Esophagus squamous epithelium (tissue), 5 donors: Measurements from ENCODE around the gene DNAAF5. TPM values are rescaled to one million over a fixed set of nuclear protein-coding genes. Genes with fewer than 3 reads are reported as not detected.
A peak's percentile ranks its signal among the peaks of the same experiment; 100 is the strongest.

Experiments
- DNase-seq: peaks from one replicate; lab custom pipeline; 2025; lab: John Stamatoyannopoulos, UW
- H3K27ac ChIP-seq, 4 donors: fragments of 200-600 bp; sonication (generic); one replicate each; pipeline ENCODE4 v1.5.1; 2016 to 2019; ENCODE audit warnings: mild to moderate bottlenecking in 1 of 4
- H3K27me3 ChIP-seq, 4 donors: fragments of 200-600 bp; sonication (generic); 1 replicate in 3 of 4; 2 replicates in 1 of 4; pipeline versions ENCODE4 v1.5.1 to v1.6.0; 2017 to 2021; ENCODE audit warnings: antibody characterized with exemption in 1 of 4
- H3K36me3 ChIP-seq, 3 donors: fragments of 200-600 bp; sonication (generic); one replicate each; pipeline ENCODE4 v1.5.1; 2016 to 2019
- H3K4me1 ChIP-seq, 3 donors: fragments of 200-600 bp; sonication (generic); one replicate each; pipeline ENCODE4 v1.5.1; 2017 to 2019
- H3K4me3 ChIP-seq, 4 donors: fragments of 200-600 bp; sonication (generic); 1 replicate in 3 of 4; 2 replicates in 1 of 4; pipeline ENCODE4 v1.5.1; 2016 to 2019; ENCODE audit warnings: mild to moderate bottlenecking in 2 of 4, moderate library complexity in 1 of 4
- H3K9me3 ChIP-seq, 3 donors: fragments of 200-600 bp; sonication (generic); one replicate each; pipeline ENCODE4 v1.5.1; 2016 to 2019
- CTCF ChIP-seq, 6 experiments: fragments of 450-650 bp in 4 of 6; fragments of 200-600 bp in 2 of 6; sonication (generic) in 2 of 6; IDR thresholded peaks; one replicate each; pipeline ENCODE4 v1.5.1; 2016 to 2019; ENCODE audit warnings: antibody characterized with exemption in 6 of 6, mild to moderate bottlenecking in 4 of 6, moderate library complexity in 4 of 6
- POLR2A ChIP-seq, 4 donors: fragments of 450-650 bp; IDR thresholded peaks; one replicate each; pipeline ENCODE4 v1.6.1; 2017; ENCODE audit warnings: antibody characterized with exemption in 4 of 4, mild to moderate bottlenecking in 4 of 4, moderate library complexity in 3 of 4
- WGBS, 2 donors: methylation state at CpG; one replicate each; pipeline ENCODE4 v1.1.5; 2018; 5-methylcytosine and 5-hydroxymethylcytosine counted together
- intact Hi-C: fragments of 100-400 bp; cut with DNase I; formaldehyde crosslinking; loops from one replicate; pipeline ENCODE4 v1.15.0; 2022
- total RNA-seq, 4 donors: library from RNA; depleted of rRNA; stranded (reverse); fragments of >200 nt; gene quantifications; one replicate each; pipeline ENCODE4 v1.1.0, GENCODE V29; 2016
- donor health status: DM: yes; HTN: yes; CAD: no.

Gene DNAAF5
- total RNA-seq, 4 donors from 2014 or later: 23.7 to 30.1 (median 28.2) TPM

GRCh38 chr7:776381-776780, 49.9 kb downstream of the DNAAF5 start:
- Histone ChIP-seq H3K9me3 (no peaks in the 10 kb centered on the region), H3K36me3 (peaks cover 4 to 97% (median 6%) of the 10 kb centered on the region in 3 donors), H3K4me3 (no peak overlapping the region), H3K27me3 (no peaks in the 10 kb centered on the region), H3K4me1 (peaks cover 0 to 28% (median 7%) of the 10 kb centered on the region in 3 donors), H3K27ac (no peak overlapping the region)
- intact Hi-C loops: no loop called here
- no peak for DNase-seq
- 69 to 78% methylated on average over 2 to 4 of the region's 10 CpGs for WGBS, 2 donors
- TF ChIP-seq CTCF (IDR thresholded peaks at IDR 0.05): no peak
- TF ChIP-seq POLR2A (IDR thresholded peaks at IDR 0.05): no peak

- H3K4me1 ChIP-seq: peaks cover 0 to 20% (median 0%) of the 10 kb centered on the region in 3 donors
- H3K36me3 ChIP-seq: peaks cover 4 to 97% (median 6%) of the 10 kb centered on the region in 3 donors
- no peak overlapping the region for H3K4me3 ChIP-seq
- intact Hi-C loops: no loop called here
- no peak for TF ChIP-seq CTCF (IDR thresholded peaks at IDR 0.05)
- no peak for TF ChIP-seq POLR2A (IDR thresholded peaks at IDR 0.05)
- no peak overlapping the region for H3K27ac ChIP-seq
- H3K9me3 ChIP-seq: no peaks in the 10 kb centered on the region
- no peaks in the 10 kb centered on the region for H3K27me3 ChIP-seq
- DNase-seq: no peak
- WGBS, 2 donors: 84 to 85% methylated on average over 21 to 24 of the region's 26 CpGs
Observed at GRCh38 chr7:776992-777727, 50.7 kb downstream of the DNAAF5 start.

GRCh38 chr7:777728-778078, 51.2 kb downstream of the DNAAF5 start:
- intact Hi-C loops: no loop called here
- WGBS, 2 donors: 83 to 86% methylated on average over 16 of the region's 16 CpGs
- Histone ChIP-seq H3K9me3 (no peaks in the 10 kb centered on the region), H3K36me3 (peaks cover under 1 to 97% (median 7%) of the 10 kb centered on the region in 3 donors), H3K27ac (peak overlapping the region in 1 of 4 donors; percentile 13), H3K4me3 (no peak overlapping the region), H3K27me3 (no peaks in the 10 kb centered on the region), H3K4me1 (peaks cover 0 to 16% (median 0%) of the 10 kb centered on the region in 3 donors)
- DNase-seq: no peak
- TF ChIP-seq POLR2A (IDR thresholded peaks at IDR 0.05) (no peak), CTCF (IDR thresholded peaks at IDR 0.05) (no peak)

GRCh38 chr7:778271-778967, 51.9 kb downstream of the DNAAF5 start:
- H3K9me3 ChIP-seq: no peaks in the 10 kb centered on the region
- H3K27ac ChIP-seq: peak overlapping the region in 1 of 4 donors; percentile 13
- H3K4me3 ChIP-seq: no peak overlapping the region
- H3K27me3 ChIP-seq: no peaks in the 10 kb centered on the region
- intact Hi-C loops: no loop called here
- no peak for DNase-seq
- peaks cover 0 to 16% (median 0%) of the 10 kb centered on the region in 3 donors for H3K4me1 ChIP-seq
- TF ChIP-seq POLR2A (IDR thresholded peaks at IDR 0.05) (no peak), CTCF (IDR thresholded peaks at IDR 0.05) (no peak)
- WGBS, 2 donors: 60 to 90% methylated on average over 1 to 3 of the region's 23 CpGs
- H3K36me3 ChIP-seq: peaks cover 6 to 97% (median 14%) of the 10 kb centered on the region in 3 donors

- H3K27me3 ChIP-seq: no peaks in the 10 kb centered on the region
- intact Hi-C loops: no loop called here
- TF ChIP-seq CTCF (IDR thresholded peaks at IDR 0.05): no peak
- no peak for TF ChIP-seq POLR2A (IDR thresholded peaks at IDR 0.05)
- H3K4me3 ChIP-seq: no peak overlapping the region
- WGBS, 2 donors: 16 to 18% methylated on average over 14 of the region's 15 CpGs
- no peak for DNase-seq
- H3K4me1 ChIP-seq: peaks cover 0 to 16% (median 0%) of the 10 kb centered on the region in 3 donors
- no peaks in the 10 kb centered on the region for H3K9me3 ChIP-seq
- H3K36me3 ChIP-seq: peaks cover 6 to 97% (median 14%) of the 10 kb centered on the region in 3 donors
- H3K27ac ChIP-seq: no peak overlapping the region
Observed at GRCh38 chr7:778968-779451, 52.5 kb downstream of the DNAAF5 start.
